ENCODE data around the gene SYT11.
"Not testable (repeated sequence)": the region's sequence is repeated elsewhere in the genome, so short reads cannot be mapped to it uniquely, and the experiment has no call there.

The SYT11 gene

DNA sequence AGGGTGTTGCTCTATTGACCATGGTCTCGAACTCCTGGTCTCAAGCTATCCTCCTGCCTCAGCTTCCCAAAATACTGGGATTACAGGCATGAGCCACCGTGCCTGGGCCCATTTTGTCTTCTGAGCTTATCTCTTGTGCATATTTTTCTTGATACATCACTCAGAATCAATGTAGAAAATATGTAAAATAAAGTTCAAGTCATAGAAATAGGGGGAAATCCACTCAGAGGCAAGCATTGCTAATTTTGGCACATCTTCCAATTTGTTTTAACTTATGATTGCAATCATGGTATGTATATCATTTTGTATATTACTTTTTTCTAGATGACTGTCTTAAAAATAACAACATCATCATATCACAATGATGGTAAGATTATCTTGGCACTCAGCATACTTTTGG, 30.2 kb downstream of the SYT11 start:
- no peak overlapping the region for H3K4me3 ChIP-seq (ENCODE audit: low read depth, low read length)
- ChIA-PET POLR2A (no interaction called here), CTCF (interaction anchor here (1.0 kb wide), 2 partner anchors 9 to 12 kb away, joined by 3 read pairs; no protein-coding TSS in a partner anchor)
- DNase-seq (ENCODE audit: low read depth, low spot score) = no peak
- TF ChIP-seq, protein P1, sequence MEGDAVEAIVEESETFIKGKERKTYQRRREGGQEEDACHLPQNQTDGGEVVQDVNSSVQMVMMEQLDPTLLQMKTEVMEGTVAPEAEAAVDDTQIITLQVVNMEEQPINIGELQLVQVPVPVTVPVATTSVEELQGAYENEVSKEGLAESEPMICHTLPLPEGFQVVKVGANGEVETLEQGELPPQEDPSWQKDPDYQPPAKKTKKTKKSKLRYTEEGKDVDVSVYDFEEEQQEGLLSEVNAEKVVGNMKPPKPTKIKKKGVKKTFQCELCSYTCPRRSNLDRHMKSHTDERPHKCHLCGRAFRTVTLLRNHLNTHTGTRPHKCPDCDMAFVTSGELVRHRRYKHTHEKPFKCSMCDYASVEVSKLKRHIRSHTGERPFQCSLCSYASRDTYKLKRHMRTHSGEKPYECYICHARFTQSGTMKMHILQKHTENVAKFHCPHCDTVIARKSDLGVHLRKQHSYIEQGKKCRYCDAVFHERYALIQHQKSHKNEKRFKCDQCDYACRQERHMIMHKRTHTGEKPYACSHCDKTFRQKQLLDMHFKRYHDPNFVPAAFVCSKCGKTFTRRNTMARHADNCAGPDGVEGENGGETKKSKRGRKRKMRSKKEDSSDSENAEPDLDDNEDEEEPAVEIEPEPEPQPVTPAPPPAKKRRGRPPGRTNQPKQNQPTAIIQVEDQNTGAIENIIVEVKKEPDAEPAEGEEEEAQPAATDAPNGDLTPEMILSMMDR (IDR thresholded peaks at IDR 0.05; ENCODE audit: insufficient read depth, low read length, missing control alignments) = no peak

DNA sequence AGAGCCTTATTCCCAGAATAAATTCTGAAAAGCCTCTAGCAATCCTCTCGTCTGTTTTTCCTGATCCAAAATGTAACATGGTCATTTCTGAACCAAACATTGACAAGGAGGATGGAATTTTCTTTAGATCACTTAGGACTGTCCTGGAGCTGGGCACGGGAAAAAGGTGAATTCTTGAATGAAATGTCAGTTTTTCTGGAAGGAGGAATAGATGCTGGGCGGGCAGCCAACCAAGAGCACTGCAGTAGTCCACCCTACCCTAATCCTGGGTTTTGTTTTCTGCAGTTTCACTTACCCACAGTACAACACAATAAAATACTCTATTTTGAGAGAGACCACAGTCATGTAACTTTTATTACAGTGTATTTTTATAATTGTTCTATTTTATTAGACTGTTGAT, 30.9 kb downstream of the SYT11 start:
- DNase-seq (ENCODE audit: low read depth, low spot score) = no peak
- CTCF ChIA-PET = interaction anchor here (1.0 kb wide), 1 partner anchor 12 kb away, joined by 3 read pairs; no protein-coding TSS in a partner anchor
- TF ChIP-seq, protein P1 (IDR thresholded peaks at IDR 0.05; ENCODE audit: insufficient read depth, low read length, missing control alignments) = no peak
- H3K4me3 ChIP-seq (ENCODE audit: low read depth, low read length) = no peak overlapping the region
- POLR2A ChIA-PET = no interaction called here

DNA sequence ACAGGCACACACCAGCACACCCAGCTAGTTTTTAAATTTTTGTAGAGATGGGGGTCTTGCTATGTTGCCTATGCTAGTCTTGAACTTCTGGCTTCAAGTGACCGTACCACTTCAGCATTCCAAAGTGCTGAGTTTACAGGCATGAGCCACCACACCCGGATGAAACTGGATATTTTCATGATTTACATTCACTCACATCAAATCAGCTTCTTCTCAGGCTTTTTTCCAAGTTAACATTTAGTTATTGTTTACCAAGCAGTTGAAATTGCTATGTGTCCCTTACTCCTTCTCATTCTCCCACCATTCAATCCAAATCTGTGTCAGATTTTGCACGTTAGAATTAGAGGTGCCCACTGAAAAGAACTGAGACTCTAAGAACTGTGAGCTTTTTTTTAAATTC, 33.4 kb downstream of the SYT11 start:
- H3K4me3 ChIP-seq (ENCODE audit: low read depth, low read length) = no peak overlapping the region
- no peak for DNase-seq (ENCODE audit: low read depth, low spot score)
- TF ChIP-seq, protein P1 (IDR thresholded peaks at IDR 0.05; ENCODE audit: insufficient read depth, low read length, missing control alignments) = no peak
- ChIA-PET POLR2A (interaction anchor here (1.2 to 1.4 kb wide), 2 partner anchors 8 to 34 kb away, joined by 4 to 6 read pairs; partner anchors contain the start of gene SYT11), CTCF (interaction anchor here (1.0 kb wide), 1 partner anchor 10 kb away, joined by 5 read pairs; no protein-coding TSS in a partner anchor)

DNA sequence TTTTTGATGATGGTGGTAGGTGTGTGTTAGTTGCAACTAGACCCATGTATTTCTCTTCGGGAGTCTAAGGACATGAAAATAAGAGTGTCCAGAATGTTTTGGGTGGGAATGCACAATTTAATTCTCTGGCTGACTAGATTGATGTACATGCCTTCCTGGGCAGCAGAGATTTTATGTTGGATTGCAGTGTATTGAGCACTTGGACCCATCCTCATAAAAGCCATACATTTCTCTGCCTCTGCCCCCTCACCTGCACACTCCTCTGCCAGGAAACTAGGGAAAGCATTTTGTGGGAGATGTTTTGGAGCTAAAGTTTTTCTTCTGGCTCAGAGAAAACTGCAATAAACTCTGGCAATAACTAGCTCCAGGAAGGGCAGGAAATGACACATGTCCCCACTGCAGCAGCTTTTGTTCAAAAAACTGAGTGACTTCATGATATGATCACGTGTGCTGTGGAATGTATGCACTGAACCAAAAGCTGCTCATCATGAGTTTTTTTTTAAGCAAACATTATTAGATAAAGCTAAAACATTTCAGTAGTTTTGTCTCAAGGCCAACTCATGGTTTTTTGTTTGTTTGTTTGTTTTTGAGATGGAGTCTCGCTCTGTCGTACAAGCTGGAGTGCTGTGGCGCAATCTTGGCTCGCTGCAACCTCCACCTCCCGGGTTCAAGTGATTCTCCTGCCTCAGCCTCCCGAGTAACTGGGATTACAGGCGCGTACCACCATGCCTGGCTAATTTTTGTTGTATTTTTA, 34.2 kb downstream of the SYT11 start:
- H3K4me3 ChIP-seq (ENCODE audit: low read depth, low read length) = no peak overlapping the region
- ChIA-PET CTCF (interaction anchor here (1.0 to 1.5 kb wide), 2 partner anchors 9 to 96 kb away, joined by 3 to 5 read pairs; no protein-coding TSS in a partner anchor), POLR2A (interaction anchor here (0.6 to 1.4 kb wide), 6 partner anchors 9 to 317 kb away, joined by 3 to 6 read pairs (median 3); partner anchors contain the start of genes RIT1 and SYT11)
- no peak for DNase-seq (ENCODE audit: low read depth, low spot score)
- TF ChIP-seq, protein P1 (IDR thresholded peaks at IDR 0.05; ENCODE audit: insufficient read depth, low read length, missing control alignments) = no peak

DNA sequence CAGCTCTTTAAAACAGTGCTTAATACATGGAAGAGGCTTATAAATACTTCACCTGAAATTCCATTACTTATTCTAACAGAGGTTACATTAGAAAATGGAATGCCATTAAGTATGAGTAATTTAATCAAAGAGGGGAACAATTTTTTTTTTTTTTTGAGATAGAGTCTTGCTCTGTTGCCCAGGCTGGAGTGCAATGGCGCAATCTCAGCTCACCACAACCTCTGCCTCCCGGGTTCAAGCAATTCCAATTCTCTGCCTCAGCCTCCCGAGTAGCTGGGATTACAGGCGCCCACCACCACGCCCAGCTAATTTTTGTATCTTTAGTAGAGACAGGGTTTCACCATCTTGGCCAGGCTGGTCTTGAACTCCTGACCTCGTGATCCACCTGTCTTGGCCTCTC, 36.2 kb downstream of the SYT11 start:
- not testable (repeated sequence) for H3K4me3 ChIP-seq (ENCODE audit: low read depth, low read length); DNase-seq (ENCODE audit: low read depth, low spot score)
- POLR2A ChIA-PET = interaction anchor here (0.6 to 1.1 kb wide), 2 partner anchors 9 to 20 kb away, joined by 3 to 4 read pairs; no protein-coding TSS in a partner anchor
- CTCF ChIA-PET = interaction anchor here (0.6 kb wide), 1 partner anchor 1350 kb away, joined by 3 read pairs; no protein-coding TSS in a partner anchor

DNA sequence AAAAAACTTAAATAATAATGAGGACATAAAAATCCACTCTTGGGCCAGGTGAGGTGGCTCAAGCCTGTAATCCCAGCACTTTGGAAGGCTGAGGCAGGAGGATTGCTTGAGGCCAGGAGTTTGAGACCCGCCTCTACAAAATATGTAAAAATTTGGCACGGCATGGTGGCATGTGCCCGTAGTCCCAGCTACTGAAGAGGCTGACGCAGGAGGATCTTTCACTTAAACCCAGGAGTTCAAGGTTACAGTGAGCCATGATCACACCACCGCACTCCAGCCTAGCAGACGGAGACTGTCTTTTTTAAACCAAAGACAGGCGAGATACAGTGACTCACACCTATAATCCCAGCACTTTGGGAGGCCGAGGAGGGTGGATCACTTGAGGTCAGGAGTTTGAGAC, 37.1 kb downstream of the SYT11 start:
- CTCF ChIA-PET; H3K4me3 ChIP-seq (ENCODE audit: low read depth, low read length); POLR2A ChIA-PET; DNase-seq (ENCODE audit: low read depth, low spot score): not testable (repeated sequence)

DNA sequence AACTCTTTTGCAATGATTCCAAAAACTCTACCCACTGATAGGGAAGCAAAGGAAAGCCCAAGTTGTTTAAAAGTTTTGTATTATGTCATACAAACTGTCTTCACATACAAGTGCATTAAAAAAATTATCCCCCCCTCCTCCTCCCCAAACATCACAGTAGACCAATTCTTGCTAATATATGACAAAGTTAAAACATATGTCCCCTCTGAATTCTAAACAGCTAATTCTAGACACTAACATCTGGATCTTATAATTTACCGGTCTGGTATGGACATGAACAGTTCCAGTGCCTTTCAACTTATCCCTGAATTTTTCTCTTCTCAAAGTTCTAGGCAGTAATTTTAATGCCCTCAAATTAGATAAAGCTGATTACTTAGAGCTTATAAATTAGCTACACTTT, 38.4 kb downstream of the SYT11 start:
- TF ChIP-seq, protein P1 (IDR thresholded peaks at IDR 0.05; ENCODE audit: insufficient read depth, low read length, missing control alignments) = no peak
- ChIA-PET POLR2A (no interaction called here), CTCF (interaction anchor here (1.4 kb wide), 1 partner anchor 92 kb away, joined by 3 read pairs; no protein-coding TSS in a partner anchor)
- no peak overlapping the region for H3K4me3 ChIP-seq (ENCODE audit: low read depth, low read length)
- no peak for DNase-seq (ENCODE audit: low read depth, low spot score)
